Tibial nerve (tissue), 3 donors: ENCODE results near the gene ARPP19.

Experiments used
- CTCF ChIP-seq, 5 experiments: fragments of 200-600 bp in 3 of 5; fragments of 450-650 bp in 2 of 5; sonication (generic) in 3 of 5; IDR thresholded peaks; one replicate each; pipeline ENCODE4 v1.5.1; 2016 to 2019; ENCODE audit warnings: antibody characterized with exemption in 5 of 5, mild to moderate bottlenecking in 3 of 5, moderate library complexity in 2 of 5
- POLR2A ChIP-seq, 2 donors: fragments of 450-650 bp; IDR thresholded peaks; one replicate each; pipeline ENCODE4 v1.6.1; 2017; ENCODE audit warnings: antibody characterized with exemption in 2 of 2, mild to moderate bottlenecking in 2 of 2, moderate library complexity in 2 of 2

DNA sequence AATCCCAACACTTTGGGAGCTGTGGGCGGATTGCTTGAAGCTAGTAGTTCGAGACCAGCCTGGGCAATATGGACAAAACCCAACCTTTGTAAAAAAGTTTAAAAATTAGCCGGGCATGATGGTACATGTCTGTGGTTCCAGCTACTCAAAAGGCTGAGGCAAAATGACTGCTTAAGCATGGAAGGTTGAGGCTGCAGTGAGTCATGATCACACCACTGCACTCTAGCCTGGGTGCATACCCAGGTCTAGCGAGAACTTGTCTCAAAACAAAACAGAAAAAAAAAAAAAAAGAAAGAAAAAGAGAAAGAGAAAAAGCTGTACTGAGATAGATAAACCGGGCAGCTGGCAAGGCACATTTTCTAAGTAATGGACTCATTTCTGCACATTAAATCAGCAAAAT, 10.6 kb downstream of the ARPP19 start:
- TF ChIP-seq CTCF (IDR thresholded peaks at IDR 0.05) (no peak), POLR2A (IDR thresholded peaks at IDR 0.05) (no peak)
